OCI-LY1 (cell line): ENCODE data around the gene TNS3.
A peak's percentile ranks its signal among the peaks of the same experiment; 100 is the strongest.

Experiments
- H2AFZ ChIP-seq: fragments of 200-600 bp; sonication (generic), shearing (Covaris generic); 2 replicates; pipeline ENCODE4 v1.6.0; 2014; ENCODE audit warnings: antibody characterized with exemption, mild to moderate bottlenecking, low read length
- H3F3A ChIP-seq: fragments of 200-600 bp; sonication (generic), shearing (Covaris generic); 2 replicates; pipeline ENCODE4 v1.6.0; 2014; ENCODE audit warnings: mild to moderate bottlenecking, antibody characterized with exemption, low read length, moderate library complexity; ENCODE audit not compliant: insufficient read depth
- H3K27ac ChIP-seq: fragments of 200-600 bp; sonication (generic); 2 replicates; pipeline ENCODE4 v1.5.1; 2014; ENCODE audit warnings: low read length, mixed run types, mild to moderate bottlenecking, low read depth; ENCODE audit not compliant: poor library complexity, severe bottlenecking
- H3K27me3 ChIP-seq: fragments of 200-600 bp; sonication (generic); 2 replicates; pipeline ENCODE4 v1.6.0; 2014; ENCODE audit warnings: antibody characterized with exemption, mild to moderate bottlenecking, low read length, moderate library complexity; ENCODE audit not compliant: insufficient read depth
- H3K36me3 ChIP-seq: fragments of 200-600 bp; sonication (generic); 2 replicates; pipeline ENCODE4 v1.6.1; 2014; ENCODE audit warnings: mild to moderate bottlenecking, antibody characterized with exemption, low read length, moderate library complexity, mixed read lengths; ENCODE audit not compliant: insufficient read depth
- H3K4me1 ChIP-seq: fragments of 200-600 bp; sonication (generic); 2 replicates; pipeline ENCODE4 v1.5.1; 2014; ENCODE audit warnings: mild to moderate bottlenecking, low read length, moderate library complexity; ENCODE audit not compliant: insufficient read depth, severe bottlenecking
- H3K4me2 ChIP-seq: fragments of 200-600 bp; sonication (generic), shearing (Covaris generic); 2 replicates; pipeline ENCODE4 v1.6.1; 2014; ENCODE audit warnings: low read length
- H3K4me3 ChIP-seq: fragments of 200-600 bp; sonication (generic); 2 replicates; pipeline ENCODE4 v1.5.1; 2014; ENCODE audit warnings: low read length, low read depth, mild to moderate bottlenecking, mixed read lengths; ENCODE audit not compliant: poor library complexity, severe bottlenecking
- H3K79me2 ChIP-seq: fragments of 200-600 bp; shearing (Covaris generic); 2 replicates; pipeline ENCODE4 v1.6.1; 2016; ENCODE audit warnings: mixed run types, low read length, mixed read lengths; ENCODE audit not compliant: insufficient read depth
- H3K9ac ChIP-seq: fragments of 200-600 bp; sonication (generic), shearing (Covaris generic); 2 replicates; pipeline ENCODE4 v1.6.1; 2014; ENCODE audit warnings: mild to moderate bottlenecking, low read length, mixed read lengths
- H3K9me2 ChIP-seq: fragments of 200-600 bp; sonication (generic), shearing (Covaris generic); 2 replicates; pipeline ENCODE4 v1.6.1; 2014; ENCODE audit warnings: low read depth, mild to moderate bottlenecking, low read length, mixed read lengths
- H3K9me3 ChIP-seq: fragments of 200-600 bp; shearing (Covaris generic); 2 replicates; pipeline ENCODE4 v1.6.1; 2014; ENCODE audit warnings: low read length, mixed read lengths
- H4K20me1 ChIP-seq: fragments of 200-600 bp; sonication (generic), shearing (Covaris generic); 2 replicates; pipeline ENCODE4 v1.6.0; 2016; ENCODE audit warnings: mild to moderate bottlenecking, low read length; ENCODE audit not compliant: insufficient read depth
- CTCF ChIP-seq: fragments of 200-600 bp; sonication (generic), shearing (Covaris generic); IDR thresholded peaks from 2 replicates; pipeline ENCODE4 v1.5.1; 2017; ENCODE audit warnings: mild to moderate bottlenecking, antibody characterized with exemption, low read length, moderate library complexity, mixed read lengths
- EZH2 ChIP-seq: fragments of 200-600 bp; sonication (generic), shearing (Covaris generic); IDR thresholded peaks from 2 replicates; pipeline ENCODE4 v1.8.0; 2017; ENCODE audit warnings: borderline replicate concordance, mixed run types, mild to moderate bottlenecking, antibody characterized with exemption, low read length, moderate library complexity, mixed read lengths

The TNS3 gene

DNA sequence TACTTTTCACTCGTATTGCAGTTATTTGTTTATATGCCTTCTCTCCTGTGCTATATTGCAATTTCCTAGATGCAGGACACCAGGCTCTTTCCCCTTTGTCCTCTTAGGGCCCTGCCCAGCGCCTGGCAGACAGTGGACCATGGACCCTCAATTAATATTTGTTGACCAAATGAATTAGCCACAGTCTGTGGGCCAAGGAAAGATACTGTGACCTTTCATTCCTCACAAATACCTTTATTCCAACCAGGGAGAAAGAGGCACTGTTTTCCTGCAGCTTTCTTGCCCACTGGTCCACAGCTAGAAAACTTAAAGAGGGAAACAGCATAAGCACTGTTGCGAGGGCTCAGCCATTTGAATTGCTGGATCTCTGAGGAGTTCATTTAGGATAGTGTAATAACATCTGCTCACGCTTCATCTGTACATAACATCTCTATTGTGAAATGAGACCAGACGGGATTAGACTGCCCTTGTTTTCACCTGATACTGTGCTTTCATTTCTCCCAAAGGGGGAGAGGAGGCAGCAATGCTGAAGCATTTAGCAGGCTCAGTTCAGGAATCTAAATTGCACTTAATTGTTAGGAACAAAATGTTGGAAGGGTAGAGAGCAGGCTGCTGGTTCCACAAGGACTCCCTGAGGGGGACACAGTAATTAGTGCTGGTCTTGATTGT, 46.7 kb downstream of the TNS3 start:
- TF ChIP-seq CTCF (no peak), EZH2 (no peak)
- no peaks in the 10 kb centered on the region for H4K20me1 ChIP-seq
- no peaks in the 10 kb centered on the region for H3K9me2 ChIP-seq
- no peak overlapping the region for H2AFZ ChIP-seq
- peaks cover 8% of the 10 kb centered on the region for H3K9me3 ChIP-seq
- peaks cover 24% of the 10 kb centered on the region for H3K36me3 ChIP-seq
- H3K4me2 ChIP-seq, result no peak overlapping the region
- no peak overlapping the region for H3K9ac ChIP-seq
- H3F3A ChIP-seq, result no peaks in the 10 kb centered on the region
- H3K27me3 ChIP-seq, result no peaks in the 10 kb centered on the region
- peak overlapping the region; percentile 6 for H3K27ac ChIP-seq
- H3K79me2 ChIP-seq, result peaks cover 53% of the 10 kb centered on the region
- H3K4me1 ChIP-seq, result peaks cover 31% of the 10 kb centered on the region
- no peak overlapping the region for H3K4me3 ChIP-seq

GRCh38 chr7:47534322-47535034, 47.4 kb downstream of the TNS3 start:
- no peak overlapping the region for H2AFZ ChIP-seq
- peaks cover 8% of the 10 kb centered on the region for H3K9me3 ChIP-seq
- no peaks in the 10 kb centered on the region for H3K27me3 ChIP-seq
- H3F3A ChIP-seq, result no peaks in the 10 kb centered on the region
- TF ChIP-seq CTCF, result peak; percentile 37; the same call in 1 of the 2 replicates
- no peak for TF ChIP-seq EZH2
- H3K4me1 ChIP-seq, result peaks cover 31% of the 10 kb centered on the region
- H3K79me2 ChIP-seq, result peaks cover 54% of the 10 kb centered on the region
- H3K4me2 ChIP-seq, result no peak overlapping the region
- H3K4me3 ChIP-seq, result no peak overlapping the region
- peaks cover 31% of the 10 kb centered on the region for H3K36me3 ChIP-seq
- H3K27ac ChIP-seq, result peak overlapping the region; percentile 6
- H3K9ac ChIP-seq, result no peak overlapping the region
- H3K9me2 ChIP-seq, result no peaks in the 10 kb centered on the region
- no peaks in the 10 kb centered on the region for H4K20me1 ChIP-seq

GRCh38 chr7:47531584-47532492, 50.1 kb downstream of the TNS3 start:
- H3F3A ChIP-seq, result no peaks in the 10 kb centered on the region
- peaks cover 8% of the 10 kb centered on the region for H3K9me3 ChIP-seq
- no peak overlapping the region for H3K4me3 ChIP-seq
- no peak for TF ChIP-seq CTCF
- no peak for TF ChIP-seq EZH2
- peaks cover 55% of the 10 kb centered on the region for H3K36me3 ChIP-seq
- no peaks in the 10 kb centered on the region for H4K20me1 ChIP-seq
- no peaks in the 10 kb centered on the region for H3K9me2 ChIP-seq
- H3K27me3 ChIP-seq, result no peaks in the 10 kb centered on the region
- H3K4me1 ChIP-seq, result peaks cover 34% of the 10 kb centered on the region
- H3K4me2 ChIP-seq, result no peak overlapping the region
- H3K27ac ChIP-seq, result no peak overlapping the region
- no peak overlapping the region for H3K9ac ChIP-seq
- no peak overlapping the region for H2AFZ ChIP-seq
- peaks cover 36% of the 10 kb centered on the region for H3K79me2 ChIP-seq
